Measurements from ENCODE around the gene R3HDM1. TPM values are rescaled to one million over a fixed set of nuclear protein-coding genes. Genes with fewer than 3 reads are reported as not detected.

Gene R3HDM1
- total RNA-seq, 1 donor from 2014 or later: 63.0 TPM

DNA sequence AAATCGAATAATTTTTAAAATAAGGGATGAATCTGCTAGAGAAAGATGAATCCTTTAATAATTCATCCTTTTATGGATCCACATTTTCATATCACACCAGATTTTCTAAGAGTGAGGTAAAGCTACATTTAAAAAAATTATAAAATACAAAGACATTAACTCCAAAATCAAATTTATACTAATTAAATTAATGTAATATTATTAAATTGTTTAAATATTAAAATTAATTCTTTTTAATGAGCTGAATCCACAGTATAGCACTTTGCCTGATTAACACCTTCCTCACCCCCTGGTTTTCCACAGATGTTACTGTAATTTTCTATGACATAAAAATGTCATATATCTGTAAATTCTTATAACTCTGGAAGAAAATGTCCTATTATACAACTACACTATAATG, 26.5 kb upstream of the R3HDM1 start:
- DNase-seq (ENCODE audit: low read depth, low spot score): no peak
- Mint-ChIP-seq H3K4me3 (no peak overlapping the region), H3K27ac (ENCODE audit: unreplicated experiment) (no peak overlapping the region), H3K9me3 (peaks cover 13% of the 10 kb centered on the region), H3K36me3 (ENCODE audit: low read depth) (peaks cover 54% of the 10 kb centered on the region), H3K4me1 (no peaks in the 10 kb centered on the region), H3K27me3 (ENCODE audit: low read depth) (no peaks in the 10 kb centered on the region)
- TF ChIP-seq CTCF (conservative IDR thresholded peaks at IDR 0.05): no peak

DNA sequence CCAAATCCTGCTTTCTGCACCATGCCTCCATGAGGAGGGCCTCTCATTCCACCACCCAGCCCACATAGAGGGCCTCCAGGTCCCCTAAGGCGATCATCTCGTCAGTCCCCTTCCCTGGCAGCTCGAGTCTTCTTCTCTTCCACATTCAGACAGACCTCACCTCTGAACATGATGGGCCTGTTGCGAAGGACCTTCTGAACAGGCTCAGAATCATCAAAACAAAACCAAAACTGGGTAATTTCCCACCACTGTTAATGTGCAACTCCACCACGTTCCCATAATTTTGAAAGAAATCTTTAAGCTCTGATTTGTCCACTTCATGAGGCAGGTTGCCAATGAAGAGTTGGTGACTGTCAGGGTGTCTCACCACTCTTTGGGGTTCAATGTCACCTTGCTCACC, 20.7 kb upstream of the R3HDM1 start:
- Mint-ChIP-seq H3K4me3 (no peak overlapping the region), H3K27me3 (ENCODE audit: low read depth) (no peaks in the 10 kb centered on the region), H3K9me3 (peaks cover 14% of the 10 kb centered on the region), H3K4me1 (no peaks in the 10 kb centered on the region), H3K36me3 (ENCODE audit: low read depth) (peaks cover 46% of the 10 kb centered on the region), H3K27ac (ENCODE audit: unreplicated experiment) (no peak overlapping the region)
- DNase-seq (ENCODE audit: low read depth, low spot score): no peak
- TF ChIP-seq CTCF (conservative IDR thresholded peaks at IDR 0.05): no peak

- Mint-ChIP-seq H3K4me1 (no peaks in the 10 kb centered on the region), H3K27ac (ENCODE audit: unreplicated experiment) (no peak overlapping the region), H3K4me3 (no peak overlapping the region), H3K36me3 (ENCODE audit: low read depth) (peaks cover 40% of the 10 kb centered on the region), H3K9me3 (peaks cover 12% of the 10 kb centered on the region), H3K27me3 (ENCODE audit: low read depth) (no peaks in the 10 kb centered on the region)
- no peak for TF ChIP-seq CTCF (conservative IDR thresholded peaks at IDR 0.05)
- no peak for DNase-seq (ENCODE audit: low read depth, low spot score)
These were observed 19.2 kb upstream of the R3HDM1 start for GRCh38 chr2:135512099-135512498.

- no peak for TF ChIP-seq CTCF (conservative IDR thresholded peaks at IDR 0.05)
- H3K36me3 Mint-ChIP-seq (ENCODE audit: low read depth): peaks cover 25% of the 10 kb centered on the region
These were observed 5.5 kb upstream of the R3HDM1 start for GRCh38 chr2:135525786-135526185.

GRCh38 chr2:135528006-135528405, 3.3 kb upstream of the R3HDM1 start:
- peaks cover 12% of the 10 kb centered on the region for H3K36me3 Mint-ChIP-seq (ENCODE audit: low read depth)
- no peak overlapping the region for H3K27ac Mint-ChIP-seq (ENCODE audit: unreplicated experiment)
- no peak for DNase-seq (ENCODE audit: low read depth, low spot score)
- H3K9me3 Mint-ChIP-seq: no peaks in the 10 kb centered on the region
- H3K27me3 Mint-ChIP-seq (ENCODE audit: low read depth): no peaks in the 10 kb centered on the region
- H3K4me1 Mint-ChIP-seq: peaks cover 16% of the 10 kb centered on the region
- TF ChIP-seq CTCF (conservative IDR thresholded peaks at IDR 0.05): no peak
- peak overlapping the region; percentile 64 for H3K4me3 Mint-ChIP-seq

More at GRCh38 chr2:135525786-135526185, 5.5 kb upstream of the R3HDM1 start:
- Mint-ChIP-seq H3K27me3 (ENCODE audit: low read depth) (no peaks in the 10 kb centered on the region), H3K4me1 (peaks cover 7% of the 10 kb centered on the region), H3K27ac (ENCODE audit: unreplicated experiment) (no peak overlapping the region), H3K4me3 (peak overlapping the region; percentile 36), H3K9me3 (peaks cover 4% of the 10 kb centered on the region)
- no peak for DNase-seq (ENCODE audit: low read depth, low spot score)

All from neural crest cell (in vitro differentiated cells).